Skin epidermis (tissue), 12 donors: ENCODE results near the gene SIPA1L3.

Source experiments
- H3K27ac ChIP-seq, 21 experiments: fragments of 200-600 bp; sonication (generic) in 11 of 21; one replicate each; pipeline ENCODE4 v1.5.0; 2020; ENCODE audit warnings: mild to moderate bottlenecking in 3 of 21, inconsistent platforms in 2 of 21, moderate library complexity in 2 of 21
- H3K4me3 ChIP-seq, 7 experiments: fragments of 200-600 bp; sonication (generic) in 2 of 7; one replicate each; pipeline ENCODE4 v1.5.0; 2020; ENCODE audit warnings: inconsistent platforms in 2 of 7, mild to moderate bottlenecking in 2 of 7, moderate library complexity in 1 of 7

SIPA1L3 gene

DNA sequence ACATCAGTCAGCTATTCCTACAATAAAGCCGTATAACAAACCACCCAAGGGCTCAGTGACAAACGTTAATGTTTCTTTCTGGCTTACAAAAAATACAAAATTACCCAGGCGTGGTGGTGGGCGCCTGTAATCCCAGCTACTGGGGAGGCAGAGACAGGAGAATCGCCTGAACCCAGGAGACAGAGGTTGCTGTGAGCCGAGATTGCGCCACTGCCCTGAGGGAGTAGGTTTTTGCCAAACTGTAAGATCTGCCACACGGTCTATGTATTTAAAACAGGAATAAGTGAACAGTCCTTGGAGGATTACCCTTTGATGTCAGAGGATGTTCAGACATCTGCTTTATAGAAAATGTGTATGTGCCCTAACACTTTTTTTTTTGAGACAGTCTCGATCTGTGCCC lies 211.2 kb downstream of the SIPA1L3 start:
- H3K4me3 ChIP-seq = no peak overlapping the region
- no peak overlapping the region for H3K27ac ChIP-seq

GRCh38 chr19:38120471-38121025 lies 213.5 kb downstream of the SIPA1L3 start:
- Histone ChIP-seq H3K4me3 (no peak overlapping the region), H3K27ac (no peak overlapping the region)

DNA sequence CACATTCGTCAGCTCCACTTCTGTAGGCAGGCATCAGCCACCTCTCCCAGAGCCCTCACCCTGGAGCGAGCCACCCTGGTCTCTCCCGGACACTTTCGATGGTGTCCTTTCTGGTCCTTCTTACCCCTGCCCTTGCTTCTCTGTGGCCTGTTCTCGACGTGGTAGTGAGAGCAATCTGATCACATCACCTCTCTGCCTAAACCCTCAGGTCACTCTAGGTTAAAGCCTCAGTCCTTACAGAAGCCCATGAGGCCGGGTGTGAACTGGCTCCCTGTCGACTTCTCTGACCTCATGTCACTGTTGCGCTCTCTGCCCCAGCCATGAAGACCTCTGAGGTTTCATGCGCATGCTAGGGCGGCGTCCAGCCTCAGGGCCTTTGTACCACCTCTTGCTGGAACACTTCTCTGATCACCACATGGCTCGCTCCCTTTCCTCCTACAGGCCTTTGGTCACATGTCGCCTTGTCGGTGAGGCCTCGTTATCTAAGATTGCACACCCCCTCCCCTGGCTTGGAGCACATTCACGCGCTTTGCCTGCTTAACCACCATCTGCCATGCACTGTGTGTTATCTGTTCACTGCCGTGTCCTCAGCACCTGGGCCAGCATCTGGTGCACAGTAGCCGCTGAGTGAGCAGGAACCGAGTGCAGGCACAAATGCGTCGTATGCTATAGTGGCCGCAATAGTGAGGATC lies 215.5 kb downstream of the SIPA1L3 start:
- Histone ChIP-seq H3K27ac (no peak overlapping the region), H3K4me3 (no peak overlapping the region)

DNA sequence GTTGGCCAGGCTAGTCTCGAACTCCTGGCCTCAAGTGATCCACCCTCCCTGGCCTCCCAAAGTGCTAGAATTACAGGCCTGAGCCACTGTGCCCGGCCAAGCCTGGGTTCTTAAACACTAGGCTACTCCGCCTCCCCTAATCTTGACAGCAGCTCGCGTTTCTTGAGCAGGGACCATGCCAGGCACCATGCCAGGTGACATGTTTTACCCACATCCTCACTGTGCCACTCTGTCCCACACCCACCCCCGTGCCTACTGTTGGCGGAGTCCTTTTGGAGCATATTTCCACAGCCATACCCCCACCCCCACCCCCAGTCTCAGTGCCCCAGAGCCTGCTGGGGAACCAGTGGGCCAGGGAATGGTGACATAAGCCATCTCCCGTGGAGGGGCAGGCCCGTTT lies 218.2 kb downstream of the SIPA1L3 start:
- H3K4me3 ChIP-seq = no peak overlapping the region
- no peak overlapping the region for H3K27ac ChIP-seq

DNA sequence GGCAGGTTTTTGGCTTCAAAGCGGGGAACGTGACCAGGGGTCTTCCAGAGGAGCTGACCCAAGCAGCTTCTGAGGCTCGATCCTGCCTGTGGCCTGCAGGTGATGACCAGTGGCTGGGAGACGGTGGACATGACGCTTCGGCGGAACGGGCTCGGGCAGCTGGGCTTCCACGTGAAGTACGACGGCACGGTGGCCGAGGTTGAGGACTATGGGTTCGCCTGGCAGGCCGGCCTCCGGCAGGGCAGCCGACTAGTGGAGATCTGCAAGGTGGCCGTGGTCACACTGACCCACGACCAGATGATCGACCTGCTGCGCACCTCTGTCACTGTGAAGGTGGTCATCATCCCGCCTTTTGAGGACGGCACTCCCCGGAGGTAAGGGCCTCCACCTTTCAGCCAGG lies 223.4 kb downstream of the SIPA1L3 start:
- no peak overlapping the region for H3K27ac ChIP-seq

GRCh38 chr19:38132781-38133180 lies 225.8 kb downstream of the SIPA1L3 start:
- no peak overlapping the region for H3K27ac ChIP-seq
- no peak overlapping the region for H3K4me3 ChIP-seq

More for the DNA sequence above, 223.4 kb downstream of the SIPA1L3 start:
- no peak overlapping the region for H3K4me3 ChIP-seq

GRCh38 chr19:38133319-38133718 lies 226.3 kb downstream of the SIPA1L3 start:
- Histone ChIP-seq H3K27ac (no peak overlapping the region), H3K4me3 (no peak overlapping the region)

- H3K27ac ChIP-seq = peak overlapping the region in 8 of 21 experiments; percentile 8 to 63 (median 42)
- H3K4me3 ChIP-seq = no peak overlapping the region
These were observed 227.6 kb downstream of the SIPA1L3 start for GRCh38 chr19:38134540-38135149.

- peak overlapping the region in 11 of 21 experiments; percentile 8 to 63 (median 41) for H3K27ac ChIP-seq
These were observed 228.4 kb downstream of the SIPA1L3 start for GRCh38 chr19:38135150-38135998.

GRCh38 chr19:38139122-38139521 lies 232.1 kb downstream of the SIPA1L3 start:
- Histone ChIP-seq H3K4me3 (no peak overlapping the region), H3K27ac (peak overlapping the region in 1 of 21 experiments; percentile 2)

More at GRCh38 chr19:38135150-38135998, 228.4 kb downstream of the SIPA1L3 start:
- no peak overlapping the region for H3K4me3 ChIP-seq

GRCh38 chr19:38141108-38141507 lies 234.1 kb downstream of the SIPA1L3 start:
- no peak overlapping the region for H3K4me3 ChIP-seq
- no peak overlapping the region for H3K27ac ChIP-seq

GRCh38 chr19:38142176-38143035 lies 235.4 kb downstream of the SIPA1L3 start:
- H3K4me3 ChIP-seq = no peak overlapping the region
- H3K27ac ChIP-seq = no peak overlapping the region

- H3K27ac ChIP-seq = peak overlapping the region in 3 of 21 experiments; percentile 6 to 61 (median 49)
- H3K4me3 ChIP-seq = no peak overlapping the region
These were observed 236.8 kb downstream of the SIPA1L3 start for GRCh38 chr19:38143847-38144246.

- no peak overlapping the region for H3K4me3 ChIP-seq
- H3K27ac ChIP-seq = peak overlapping the region in 13 of 21 experiments; percentile 4 to 80 (median 44)
These were observed 237.7 kb downstream of the SIPA1L3 start for GRCh38 chr19:38144667-38145066.

GRCh38 chr19:38145623-38146022 lies 238.6 kb downstream of the SIPA1L3 start:
- H3K4me3 ChIP-seq = no peak overlapping the region
- peak overlapping the region in 18 of 21 experiments; percentile 4 to 80 (median 58) for H3K27ac ChIP-seq

DNA sequence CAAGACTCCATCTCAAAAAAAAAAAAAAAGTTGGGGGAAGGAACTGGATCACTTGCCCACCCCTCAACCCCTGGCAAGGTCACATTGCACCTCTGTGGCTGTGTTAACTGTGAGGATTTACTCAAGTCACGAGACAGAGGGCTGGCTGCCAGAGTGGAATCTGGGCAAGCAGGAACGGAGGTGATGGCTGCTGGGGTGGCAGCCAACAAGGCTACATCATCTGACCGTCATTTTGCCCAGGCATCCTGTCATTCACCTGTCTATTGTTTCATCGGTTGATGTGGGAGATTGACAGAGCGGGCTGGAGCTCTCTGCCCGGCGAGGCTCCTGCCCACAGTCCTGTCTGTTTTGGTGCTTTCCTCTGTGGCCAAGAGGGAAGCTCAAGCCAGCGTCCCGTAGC lies 241.3 kb downstream of the SIPA1L3 start:
- peak overlapping the region in 6 of 21 experiments; percentile 9 to 66 (median 36) for H3K27ac ChIP-seq
- no peak overlapping the region for H3K4me3 ChIP-seq

DNA sequence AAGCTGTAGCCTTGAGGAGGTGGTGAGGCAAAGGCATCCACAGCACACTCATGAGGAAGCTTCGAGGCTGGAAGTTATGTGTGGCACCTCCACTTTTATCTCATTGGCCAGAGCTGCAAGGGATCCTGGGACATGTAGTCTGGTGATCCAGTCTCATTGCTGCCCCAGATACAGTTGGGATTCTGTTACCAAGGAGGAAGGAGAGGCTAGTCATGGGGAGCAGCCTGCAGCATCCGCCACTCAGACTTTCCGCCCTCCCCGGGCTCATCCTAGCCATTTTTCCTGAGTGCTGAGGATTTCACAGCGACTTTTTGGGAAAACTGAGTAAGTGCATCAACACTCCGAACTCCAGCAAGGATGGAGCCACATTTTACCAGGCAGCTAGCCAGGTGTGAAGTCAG lies 242.7 kb downstream of the SIPA1L3 start:
- H3K4me3 ChIP-seq = no peak overlapping the region
- H3K27ac ChIP-seq = no peak overlapping the region

DNA sequence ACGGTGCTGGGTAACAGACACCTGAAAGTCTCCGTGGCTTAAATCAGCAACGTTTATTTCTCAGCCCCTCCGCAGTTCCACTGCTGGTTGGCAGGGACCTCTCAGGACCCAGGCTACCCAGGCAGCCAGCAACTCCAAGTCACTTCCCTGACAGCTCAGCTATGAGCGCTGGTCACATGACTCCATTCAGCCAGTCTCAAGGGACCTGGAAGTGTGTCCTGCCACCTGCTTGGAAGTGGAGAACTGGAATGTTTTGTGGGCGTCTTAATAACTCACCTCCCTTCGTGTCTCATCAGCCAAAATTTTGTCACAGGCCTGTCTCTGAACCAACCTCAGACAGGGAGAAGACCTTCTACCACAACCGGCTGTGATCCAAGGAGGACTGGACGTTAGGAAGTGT lies 244.2 kb downstream of the SIPA1L3 start:
- no peak overlapping the region for H3K27ac ChIP-seq
- no peak overlapping the region for H3K4me3 ChIP-seq
